ENCODE results near the gene PLD3. TPM values are rescaled to one million over a fixed set of nuclear protein-coding genes. Genes with fewer than 3 reads are reported as not detected.

PLD3 gene
- total RNA-seq, 2 donors from 2014 or later, result 177 to 240 TPM

DNA sequence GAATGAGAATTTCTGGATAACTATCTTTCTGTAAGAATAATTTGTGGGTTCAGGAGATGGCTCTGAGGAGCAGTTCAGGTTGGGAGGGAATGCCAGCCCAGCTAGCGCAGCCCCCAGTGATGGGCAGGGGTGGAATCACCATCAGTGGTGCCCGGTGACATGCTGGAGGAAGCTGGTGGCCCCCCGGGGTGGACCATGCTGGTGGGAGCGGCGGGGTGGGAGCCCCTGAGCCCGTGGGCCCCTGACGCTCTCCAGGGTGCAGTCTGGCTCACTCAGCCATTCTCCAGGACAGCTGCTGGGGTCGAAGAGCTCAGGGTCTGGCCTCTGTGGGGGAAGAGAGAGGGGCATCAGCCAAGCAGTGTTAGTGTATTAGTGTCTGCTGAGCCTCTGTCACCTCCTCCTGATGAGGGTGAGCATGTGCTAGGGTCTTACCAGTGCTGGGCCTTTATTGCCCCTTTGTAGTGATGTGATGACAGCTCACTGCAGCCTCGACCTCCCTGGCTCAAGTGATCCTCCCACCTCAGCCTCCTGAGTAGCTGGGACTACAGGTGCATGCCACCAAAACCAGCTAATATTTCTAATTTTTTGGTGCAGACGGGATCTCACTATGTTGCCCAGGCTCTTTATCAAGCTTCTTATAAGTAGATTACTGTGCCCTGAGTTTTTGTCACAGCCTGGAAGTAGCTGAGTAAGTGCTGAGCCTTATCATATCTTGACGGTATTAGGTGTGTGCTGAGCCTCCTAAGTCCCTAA lies 31.1 kb downstream of the PLD3 start:
- Histone ChIP-seq H3K9me3 (ENCODE audit: control insufficient read depth, low read length) (no peaks in the 10 kb centered on the region), H3K4me3 (ENCODE audit: low read length) (no peak overlapping the region), H3K27me3 (ENCODE audit: control insufficient read depth, insufficient read depth, low read length, poor library complexity, severe bottlenecking) (no peaks in the 10 kb centered on the region), H3K9ac (ENCODE audit: extremely low read depth, low read length, poor library complexity, severe bottlenecking) (no peak overlapping the region), H3K36me3 (ENCODE audit: control insufficient read depth, insufficient read depth, low read length) (peaks cover 4% of the 10 kb centered on the region), H3K4me1 (ENCODE audit: control insufficient read depth, insufficient read depth, low read length) (no peaks in the 10 kb centered on the region), H3K27ac (ENCODE audit: low read depth, low read length) (no peak overlapping the region)
- WGBS, 2 experiments (ENCODE audit: insufficient coverage in 1 of 2, insufficient read length in 1 of 2), result 92 to 93% methylated on average over 5 to 11 of the region's 11 CpGs
- peaks cover 21% of the 10 kb centered on the region for H3K36me3 Mint-ChIP-seq (ENCODE audit: low read depth)
- no peaks in the 10 kb centered on the region for H3K27me3 Mint-ChIP-seq (ENCODE audit: insufficient read depth)
- TF ChIP-seq, protein P1, sequence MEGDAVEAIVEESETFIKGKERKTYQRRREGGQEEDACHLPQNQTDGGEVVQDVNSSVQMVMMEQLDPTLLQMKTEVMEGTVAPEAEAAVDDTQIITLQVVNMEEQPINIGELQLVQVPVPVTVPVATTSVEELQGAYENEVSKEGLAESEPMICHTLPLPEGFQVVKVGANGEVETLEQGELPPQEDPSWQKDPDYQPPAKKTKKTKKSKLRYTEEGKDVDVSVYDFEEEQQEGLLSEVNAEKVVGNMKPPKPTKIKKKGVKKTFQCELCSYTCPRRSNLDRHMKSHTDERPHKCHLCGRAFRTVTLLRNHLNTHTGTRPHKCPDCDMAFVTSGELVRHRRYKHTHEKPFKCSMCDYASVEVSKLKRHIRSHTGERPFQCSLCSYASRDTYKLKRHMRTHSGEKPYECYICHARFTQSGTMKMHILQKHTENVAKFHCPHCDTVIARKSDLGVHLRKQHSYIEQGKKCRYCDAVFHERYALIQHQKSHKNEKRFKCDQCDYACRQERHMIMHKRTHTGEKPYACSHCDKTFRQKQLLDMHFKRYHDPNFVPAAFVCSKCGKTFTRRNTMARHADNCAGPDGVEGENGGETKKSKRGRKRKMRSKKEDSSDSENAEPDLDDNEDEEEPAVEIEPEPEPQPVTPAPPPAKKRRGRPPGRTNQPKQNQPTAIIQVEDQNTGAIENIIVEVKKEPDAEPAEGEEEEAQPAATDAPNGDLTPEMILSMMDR (conservative IDR thresholded peaks at IDR 0.05), result no peak
- H3K4me1 Mint-ChIP-seq, result peaks cover 2% of the 10 kb centered on the region
- no peaks in the 10 kb centered on the region for H3K9me3 Mint-ChIP-seq
- no peak overlapping the region for H3K4me3 Mint-ChIP-seq
- H3K27ac Mint-ChIP-seq, result no peak overlapping the region
- DNase-seq, result no peak

DNA sequence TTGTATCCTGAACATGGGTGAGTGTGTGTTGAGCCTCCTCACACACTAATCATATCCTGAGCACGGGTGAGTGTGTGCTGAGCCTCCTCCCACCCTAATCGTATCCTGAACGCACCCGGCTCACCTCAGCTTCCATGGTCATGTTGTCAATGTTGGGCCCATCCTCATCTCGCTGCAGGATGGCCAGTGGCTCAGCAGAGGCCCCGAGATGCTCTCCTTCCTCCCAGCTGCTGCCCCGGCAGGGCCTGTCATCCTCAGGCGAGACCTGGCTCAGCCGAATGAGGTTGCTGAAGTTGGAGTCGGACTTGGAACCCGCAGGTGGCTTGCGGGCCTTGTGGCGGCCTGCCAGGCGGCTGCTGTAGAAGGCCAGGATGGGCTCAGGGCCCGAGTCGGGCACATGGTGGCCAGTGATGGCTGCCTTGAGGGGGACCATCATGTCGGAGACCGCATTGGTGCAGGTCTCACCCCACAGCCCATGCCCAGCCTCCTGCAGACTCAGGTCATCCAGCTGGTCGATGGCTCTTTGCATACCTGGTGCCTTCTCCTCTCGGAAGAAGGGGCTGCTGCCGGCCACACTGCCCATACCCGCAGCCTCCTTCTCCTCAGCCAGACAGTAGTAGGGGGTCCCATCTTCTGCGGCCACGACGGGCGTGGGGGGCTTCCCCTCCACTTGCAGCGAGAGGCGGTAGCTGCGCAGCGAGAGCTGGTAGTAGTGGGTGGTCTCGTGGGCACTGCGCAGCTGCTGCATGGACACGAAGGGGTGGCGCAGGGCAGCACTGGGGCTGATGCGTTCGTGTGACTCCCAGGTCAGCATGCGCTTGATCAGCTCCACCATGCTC lies 31.9 kb downstream of the PLD3 start:
- no peak overlapping the region for H3K4me3 Mint-ChIP-seq
- no peaks in the 10 kb centered on the region for H3K9me3 Mint-ChIP-seq
- peaks cover 15% of the 10 kb centered on the region for H3K36me3 Mint-ChIP-seq (ENCODE audit: low read depth)
- Histone ChIP-seq H3K36me3 (ENCODE audit: control insufficient read depth, insufficient read depth, low read length) (peaks cover 4% of the 10 kb centered on the region), H3K4me1 (ENCODE audit: control insufficient read depth, insufficient read depth, low read length) (no peaks in the 10 kb centered on the region), H3K4me3 (ENCODE audit: low read length) (no peak overlapping the region), H3K27me3 (ENCODE audit: control insufficient read depth, insufficient read depth, low read length, poor library complexity, severe bottlenecking) (no peaks in the 10 kb centered on the region), H3K9me3 (ENCODE audit: control insufficient read depth, low read length) (no peaks in the 10 kb centered on the region), H3K9ac (ENCODE audit: extremely low read depth, low read length, poor library complexity, severe bottlenecking) (no peak overlapping the region), H3K27ac (ENCODE audit: low read depth, low read length) (no peak overlapping the region)
- no peak for DNase-seq
- WGBS, 2 experiments (ENCODE audit: insufficient coverage in 1 of 2, insufficient read length in 1 of 2), result 90 to 95% methylated on average over 27 to 37 of the region's 37 CpGs
- no peak overlapping the region for H3K27ac Mint-ChIP-seq
- H3K4me1 Mint-ChIP-seq, result peaks cover 2% of the 10 kb centered on the region
- peaks cover 2% of the 10 kb centered on the region for H3K27me3 Mint-ChIP-seq (ENCODE audit: insufficient read depth)
- TF ChIP-seq, protein P1 (conservative IDR thresholded peaks at IDR 0.05), result no peak

DNA sequence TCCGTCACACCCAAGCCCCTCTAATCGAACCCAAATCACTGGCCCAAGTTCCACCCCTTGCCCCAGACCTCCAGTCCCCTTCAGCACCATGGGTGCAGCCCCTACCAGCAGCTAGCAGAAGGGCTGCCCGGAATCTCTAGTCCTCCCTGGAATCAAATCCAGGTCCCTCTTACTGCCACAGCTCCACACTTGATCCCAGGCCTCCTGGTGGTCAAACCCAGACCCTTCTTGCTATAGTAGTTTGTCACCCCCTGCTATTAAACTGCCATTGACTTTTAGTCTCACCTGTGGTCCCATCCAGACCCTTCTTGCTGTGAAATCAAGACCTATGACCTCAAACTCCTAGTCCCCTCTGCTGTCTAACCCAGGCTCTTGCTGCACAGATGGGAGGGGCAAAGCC lies 32.8 kb downstream of the PLD3 start:
- H3K27me3 ChIP-seq (ENCODE audit: control insufficient read depth, insufficient read depth, low read length, poor library complexity, severe bottlenecking), result no peaks in the 10 kb centered on the region
- Mint-ChIP-seq H3K27ac (peak overlapping the region; percentile 55), H3K36me3 (ENCODE audit: low read depth) (peaks cover 14% of the 10 kb centered on the region)

More for the DNA sequence above, 32.8 kb downstream of the PLD3 start:
- TF ChIP-seq, protein P1 (conservative IDR thresholded peaks at IDR 0.05), result peak; percentile 72
- no peak overlapping the region for H3K27ac ChIP-seq (ENCODE audit: low read depth, low read length)
- peak; percentile 72 for DNase-seq
- H3K4me1 Mint-ChIP-seq, result peaks cover 2% of the 10 kb centered on the region
- peaks cover 2% of the 10 kb centered on the region for H3K27me3 Mint-ChIP-seq (ENCODE audit: insufficient read depth)
- peaks cover 4% of the 10 kb centered on the region for H3K36me3 ChIP-seq (ENCODE audit: control insufficient read depth, insufficient read depth, low read length)
- no peak overlapping the region for H3K4me3 Mint-ChIP-seq
- WGBS, 2 experiments (ENCODE audit: insufficient coverage in 1 of 2, insufficient read length in 1 of 2), result 82 to 100% methylated on average over 1 to 3 of the region's 3 CpGs
- no peaks in the 10 kb centered on the region for H3K4me1 ChIP-seq (ENCODE audit: control insufficient read depth, insufficient read depth, low read length)
- no peaks in the 10 kb centered on the region for H3K9me3 Mint-ChIP-seq
- no peak overlapping the region for H3K4me3 ChIP-seq (ENCODE audit: low read length)
- H3K9me3 ChIP-seq (ENCODE audit: control insufficient read depth, low read length), result no peaks in the 10 kb centered on the region
- H3K9ac ChIP-seq (ENCODE audit: extremely low read depth, low read length, poor library complexity, severe bottlenecking), result no peak overlapping the region
